SIG-M5 treated with dmso at 0.1 percent for 504 hours (cell line): ENCODE measurements around the gene ARL6IP5.

ENCODE experiments used
- DNase-seq: peaks from one replicate; lab custom pipeline; 2025; ENCODE audit not compliant: unreplicated experiment; lab: John Stamatoyannopoulos, UW

Gene ARL6IP5

GRCh38 chr3:69116162-69116561 lies 31.4 kb downstream of the ARL6IP5 start:
- no peak for DNase-seq

GRCh38 chr3:69116897-69117296 lies 32.2 kb downstream of the ARL6IP5 start:
- no peak for DNase-seq

- no peak for DNase-seq
These were observed 33.8 kb downstream of the ARL6IP5 start for GRCh38 chr3:69118555-69118954.

- no peak for DNase-seq
These were observed 34.4 kb downstream of the ARL6IP5 start for GRCh38 chr3:69119138-69119537.

GRCh38 chr3:69119681-69120080 lies 34.9 kb downstream of the ARL6IP5 start:
- DNase-seq: no peak

- peak; percentile 69 for DNase-seq
These were observed 36.2 kb downstream of the ARL6IP5 start for GRCh38 chr3:69120879-69121464.

GRCh38 chr3:69121513-69121912 lies 36.8 kb downstream of the ARL6IP5 start:
- DNase-seq: no peak

- no peak for DNase-seq
These were observed 37.2 kb downstream of the ARL6IP5 start for GRCh38 chr3:69121950-69122349.

GRCh38 chr3:69122403-69122802 lies 37.7 kb downstream of the ARL6IP5 start, which contains the start of gene LMOD3:
LMOD3 (minus strand) TSS chr3:69122595; CDS start chr3:69122386, 209 bp downstream.
- DNase-seq: no peak

- no peak for DNase-seq
These were observed 41.5 kb downstream of the ARL6IP5 start for GRCh38 chr3:69126216-69126615.

- no peak for DNase-seq
These were observed 42.3 kb downstream of the ARL6IP5 start for GRCh38 chr3:69126999-69127398.

- DNase-seq: no peak
These were observed 43.8 kb downstream of the ARL6IP5 start for GRCh38 chr3:69128509-69128908.

GRCh38 chr3:69129531-69129930 lies 44.8 kb downstream of the ARL6IP5 start:
- DNase-seq: no peak

- no peak for DNase-seq
These were observed 46.0 kb downstream of the ARL6IP5 start for GRCh38 chr3:69130689-69131088.

GRCh38 chr3:69137005-69137404 lies 52.3 kb downstream of the ARL6IP5 start:
- DNase-seq: no peak

GRCh38 chr3:69137412-69137811 lies 52.7 kb downstream of the ARL6IP5 start:
- no peak for DNase-seq

GRCh38 chr3:69141313-69141712 lies 56.6 kb downstream of the ARL6IP5 start:
- DNase-seq: no peak

GRCh38 chr3:69142090-69142489 lies 57.4 kb downstream of the ARL6IP5 start:
- DNase-seq: no peak

- no peak for DNase-seq
These were observed 58.2 kb downstream of the ARL6IP5 start for GRCh38 chr3:69142797-69143454.

GRCh38 chr3:69143612-69144011 lies 58.9 kb downstream of the ARL6IP5 start:
- no peak for DNase-seq

- no peak for DNase-seq
These were observed 60.0 kb downstream of the ARL6IP5 start for GRCh38 chr3:69144631-69145245.

- DNase-seq: no peak
These were observed 61.0 kb downstream of the ARL6IP5 start for GRCh38 chr3:69145688-69146087.
